Neural crest cell (in vitro differentiated cells): Measurements from ENCODE around the gene PLCH2. TPM values are rescaled to one million over a fixed set of nuclear protein-coding genes. Genes with fewer than 3 reads are reported as not detected.
A peak's percentile ranks its signal among the peaks of the same experiment; 100 is the strongest.

Source experiments
- DNase-seq: peaks from one replicate; pipeline ENCODE4 v3.0.0; 2021; ENCODE audit warnings: low read depth, mixed read lengths, low spot score
- H3K27ac Mint-ChIP-seq: one replicate; pipeline ENCODE4 v1.8.0; 2021; ENCODE audit warnings: mild to moderate bottlenecking, mixed read lengths; ENCODE audit not compliant: unreplicated experiment
- H3K27me3 Mint-ChIP-seq: 2 replicates; pipeline ENCODE4 v1.8.0; 2021; ENCODE audit warnings: low read depth, mild to moderate bottlenecking, mixed read lengths
- H3K36me3 Mint-ChIP-seq: 2 replicates; pipeline ENCODE4 v1.8.0; 2021; ENCODE audit warnings: low read depth, mild to moderate bottlenecking, mixed read lengths
- H3K4me1 Mint-ChIP-seq: 2 replicates; pipeline ENCODE4 v1.8.0; 2021; ENCODE audit warnings: mixed read lengths
- H3K4me3 Mint-ChIP-seq: one replicate; pipeline ENCODE4 v1.8.0; 2021; ENCODE audit warnings: mild to moderate bottlenecking, mixed read lengths
- H3K9me3 Mint-ChIP-seq: 2 replicates; pipeline ENCODE4 v1.8.0; 2021; ENCODE audit warnings: mixed read lengths
- CTCF ChIP-seq: fragments of 200-600 bp; sonication (generic); conservative IDR thresholded peaks from 2 replicates; pipeline ENCODE4 v1.5.0; 2021; ENCODE audit warnings: antibody characterized with exemption, mild to moderate bottlenecking
- total RNA-seq: library from RNA; stranded (reverse); gene quantifications from 2 replicates; pipeline ENCODE4 v1.2.1, GENCODE V29; 2021

The PLCH2 gene
- total RNA-seq, 1 donor from 2014 or later, result 0.37 TPM

GRCh38 chr1:2503554-2504224 is 27.6 kb downstream of the PLCH2 start:
- H3K27ac Mint-ChIP-seq, result no peak overlapping the region
- H3K4me3 Mint-ChIP-seq, result no peak overlapping the region
- H3K36me3 Mint-ChIP-seq, result peaks cover 2% of the 10 kb centered on the region
- H3K9me3 Mint-ChIP-seq, result no peaks in the 10 kb centered on the region
- DNase-seq, result no peak
- no peaks in the 10 kb centered on the region for H3K27me3 Mint-ChIP-seq
- no peaks in the 10 kb centered on the region for H3K4me1 Mint-ChIP-seq
- no peak for TF ChIP-seq CTCF

GRCh38 chr1:2504225-2504948 is 28.3 kb downstream of the PLCH2 start:
- no peak overlapping the region for H3K4me3 Mint-ChIP-seq
- no peaks in the 10 kb centered on the region for H3K9me3 Mint-ChIP-seq
- H3K4me1 Mint-ChIP-seq, result no peaks in the 10 kb centered on the region
- H3K27me3 Mint-ChIP-seq, result no peaks in the 10 kb centered on the region
- DNase-seq, result no peak
- H3K36me3 Mint-ChIP-seq, result peaks cover 2% of the 10 kb centered on the region
- TF ChIP-seq CTCF, result no peak
- no peak overlapping the region for H3K27ac Mint-ChIP-seq

- Mint-ChIP-seq H3K36me3 (peaks cover 2% of the 10 kb centered on the region), H3K4me3 (no peak overlapping the region), H3K27me3 (no peaks in the 10 kb centered on the region), H3K27ac (no peak overlapping the region), H3K9me3 (no peaks in the 10 kb centered on the region), H3K4me1 (no peaks in the 10 kb centered on the region)
- no peak for TF ChIP-seq CTCF
- no peak for DNase-seq
These were observed 28.8 kb downstream of the PLCH2 start for GRCh38 chr1:2504949-2505272.

- DNase-seq, result no peak
- TF ChIP-seq CTCF, result no peak
- no peak overlapping the region for H3K27ac Mint-ChIP-seq
- peaks cover 2% of the 10 kb centered on the region for H3K36me3 Mint-ChIP-seq
- no peaks in the 10 kb centered on the region for H3K9me3 Mint-ChIP-seq
- H3K4me3 Mint-ChIP-seq, result peak overlapping the region; percentile 44
- H3K4me1 Mint-ChIP-seq, result no peaks in the 10 kb centered on the region
- no peaks in the 10 kb centered on the region for H3K27me3 Mint-ChIP-seq
These were observed 29.4 kb downstream of the PLCH2 start for GRCh38 chr1:2505461-2505994.

GRCh38 chr1:2506007-2506860 is 30.1 kb downstream of the PLCH2 start:
- Mint-ChIP-seq H3K4me3 (no peak overlapping the region), H3K27ac (no peak overlapping the region), H3K36me3 (peaks cover 2% of the 10 kb centered on the region), H3K9me3 (no peaks in the 10 kb centered on the region), H3K27me3 (no peaks in the 10 kb centered on the region), H3K4me1 (no peaks in the 10 kb centered on the region)
- no peak for TF ChIP-seq CTCF
- DNase-seq, result no peak
